ENCODE measurements around the gene ATP8B4.

DNA sequence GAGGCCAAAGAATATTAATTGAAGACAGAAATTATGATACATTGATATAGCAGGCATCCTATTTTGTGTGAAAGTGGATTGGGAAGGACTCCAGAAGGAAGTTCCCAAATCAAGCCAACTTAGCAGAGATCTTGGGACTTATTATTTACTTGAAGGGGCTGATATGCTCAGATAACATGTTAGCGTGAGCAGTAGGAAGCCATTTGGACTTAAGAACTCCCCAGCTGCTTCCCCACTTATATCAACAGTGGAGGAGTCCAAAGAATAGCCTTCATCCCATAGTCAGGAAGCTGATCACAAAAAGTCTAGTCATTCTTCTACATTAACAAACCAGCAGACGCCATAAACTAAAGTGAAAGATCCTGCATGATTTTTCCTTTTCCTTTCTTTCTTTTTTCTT is 200.0 kb downstream of the ATP8B4 start:
- TF ChIP-seq POLR2AphosphoS5 (IDR thresholded peaks at IDR 0.05; ENCODE audit: low read depth, low read length): no peak
- no peak for TF ChIP-seq POLR2A (IDR thresholded peaks at IDR 0.05; ENCODE audit: low read depth, low read length)
- TF ChIP-seq TAF1 (IDR thresholded peaks at IDR 0.05; ENCODE audit: low read depth, low read length): no peak
- TF ChIP-seq SPI1 (IDR thresholded peaks at IDR 0.05; ENCODE audit: low read depth, low read length): no peak
